Inferior parietal cortex (tissue), 1 donor: ENCODE measurements around the gene GCDH.
A peak's percentile ranks its signal among the peaks of the same experiment; 100 is the strongest.
"Not testable (repeated sequence)": the region's sequence is repeated elsewhere in the genome, so short reads cannot be mapped to it uniquely, and the experiment has no call there.

Source experiments
- DNase-seq: peaks from one replicate; pipeline ENCODE4 v3.0.0-alpha.2; 2016; ENCODE audit errors: extremely low spot score

GCDH gene

DNA sequence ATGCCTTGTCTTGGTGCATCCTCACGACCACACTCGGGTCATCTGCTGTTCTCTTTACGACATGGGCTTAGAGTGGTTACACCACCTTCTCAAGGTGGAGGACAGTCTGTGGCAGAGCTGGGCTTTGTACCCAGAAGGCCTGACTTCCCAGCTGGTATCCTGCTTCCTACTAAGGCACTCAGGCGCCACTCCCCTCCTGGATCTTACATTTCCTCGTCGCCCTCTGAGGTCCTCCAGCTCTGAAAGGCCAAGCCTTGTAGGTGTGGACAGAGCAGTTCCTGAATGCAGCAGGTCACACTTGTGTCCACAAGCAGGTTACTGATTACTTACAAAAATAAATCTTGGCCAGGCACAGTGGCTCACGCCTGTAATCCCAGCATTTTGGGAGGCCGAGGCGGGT lies 16.2 kb downstream of the GCDH start:
- no peak for DNase-seq

DNA sequence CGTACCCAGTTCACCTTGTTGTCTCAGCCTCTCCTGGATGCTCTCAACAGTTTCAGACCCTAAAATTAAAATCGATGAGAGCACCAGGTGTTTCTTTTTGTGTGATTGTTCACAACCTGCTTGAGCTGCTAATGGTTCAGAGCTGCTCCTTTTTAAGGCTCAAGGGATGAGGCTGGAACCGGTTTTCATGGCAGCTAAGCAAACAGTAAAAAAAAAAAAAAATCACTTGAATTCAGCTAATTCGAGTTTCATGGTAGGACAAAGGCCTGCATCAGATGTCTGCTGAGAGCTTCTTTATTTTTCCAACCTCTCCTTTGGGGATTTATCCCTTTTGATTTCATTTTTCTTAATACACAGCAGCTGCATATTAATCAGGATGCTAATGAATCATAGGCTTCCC lies 21.6 kb downstream of the GCDH start:
- no peak for DNase-seq

DNA sequence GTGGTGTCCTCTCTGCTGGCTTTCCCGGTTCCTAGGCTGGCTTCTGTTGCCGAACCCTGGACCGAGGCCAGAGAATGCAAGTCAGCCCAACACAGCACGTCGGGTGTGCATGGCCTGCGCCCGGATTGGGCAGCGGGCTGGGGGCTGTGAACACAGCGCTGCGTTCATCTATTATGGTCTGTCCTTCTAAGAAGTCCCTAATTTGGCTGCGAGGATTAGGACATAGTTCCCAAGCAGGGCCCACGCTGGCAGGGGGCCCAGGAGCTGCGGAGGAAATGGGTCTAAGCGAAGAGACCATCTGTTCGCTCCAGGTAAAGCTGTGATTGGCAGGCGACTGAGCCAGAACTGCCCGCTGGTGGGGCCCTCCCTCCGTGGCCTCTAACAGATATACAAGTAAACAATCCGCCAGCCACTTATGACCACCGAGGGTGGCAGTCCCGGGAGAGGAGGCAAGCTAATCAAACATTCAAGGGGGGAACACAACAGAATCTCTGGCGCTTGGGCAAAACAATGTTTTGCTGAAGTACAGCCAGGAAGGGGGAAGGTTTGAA lies 22.1 kb downstream of the GCDH start:
- DNase-seq = peak; percentile 60

DNA sequence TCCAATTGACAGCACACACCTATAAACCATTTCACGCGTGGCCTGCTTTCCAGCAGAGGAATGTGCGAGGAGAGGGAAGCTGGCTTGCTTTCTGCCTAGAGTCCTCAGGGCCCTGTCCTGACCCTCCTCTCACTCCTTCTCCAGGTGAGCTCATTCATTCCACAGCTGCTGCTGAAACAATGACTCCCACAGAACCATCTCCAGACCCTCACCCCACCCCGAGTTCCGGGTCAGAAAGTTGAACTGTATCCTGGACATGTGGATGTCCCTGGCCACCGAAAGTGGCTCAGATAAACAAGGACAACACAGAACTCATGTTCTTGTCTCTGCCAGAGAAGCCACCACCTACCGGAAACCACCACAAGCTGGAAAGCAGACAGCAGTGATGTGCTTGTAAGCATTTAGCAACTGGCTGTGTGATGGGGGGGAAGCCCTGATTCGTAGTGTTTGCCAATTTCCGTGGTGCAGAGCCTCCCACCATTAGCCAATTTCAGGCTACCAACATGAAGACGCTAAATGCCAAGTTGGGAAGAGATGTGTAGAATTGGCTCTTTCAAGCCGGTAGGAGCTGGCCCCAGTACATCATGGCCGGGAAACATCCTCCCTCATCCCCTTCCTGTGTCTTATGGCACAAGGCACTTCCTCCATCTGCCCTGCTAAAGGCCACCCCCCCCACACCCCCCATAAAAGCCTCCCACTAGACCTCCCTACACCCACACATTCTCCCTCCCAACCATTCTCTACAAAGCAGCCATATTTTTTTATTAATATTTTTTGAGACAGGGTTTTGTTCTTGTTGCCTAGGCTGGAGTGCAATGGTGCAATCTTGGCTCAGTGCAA lies 23.1 kb downstream of the GCDH start:
- no peak for DNase-seq

DNA sequence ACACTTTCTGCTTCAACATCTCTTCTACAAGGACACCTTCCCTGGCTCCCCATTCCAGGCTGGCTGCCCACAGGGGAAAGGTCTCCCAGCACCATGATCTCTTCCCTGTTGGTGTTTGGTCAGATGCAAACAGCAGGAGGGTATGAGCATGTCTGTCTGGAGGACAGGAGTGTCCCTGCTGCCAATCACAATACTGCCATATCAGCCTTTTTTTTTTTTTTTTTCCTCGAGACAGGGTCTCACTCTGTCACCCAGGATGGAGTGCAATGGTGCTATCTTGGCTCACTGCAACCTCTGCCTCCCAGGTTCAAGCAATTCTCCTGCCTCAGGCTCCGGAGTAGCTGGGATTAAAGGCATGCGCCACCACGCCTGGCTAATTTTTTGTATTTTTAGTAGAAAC lies 24.9 kb downstream of the GCDH start:
- not testable (repeated sequence) for DNase-seq

DNA sequence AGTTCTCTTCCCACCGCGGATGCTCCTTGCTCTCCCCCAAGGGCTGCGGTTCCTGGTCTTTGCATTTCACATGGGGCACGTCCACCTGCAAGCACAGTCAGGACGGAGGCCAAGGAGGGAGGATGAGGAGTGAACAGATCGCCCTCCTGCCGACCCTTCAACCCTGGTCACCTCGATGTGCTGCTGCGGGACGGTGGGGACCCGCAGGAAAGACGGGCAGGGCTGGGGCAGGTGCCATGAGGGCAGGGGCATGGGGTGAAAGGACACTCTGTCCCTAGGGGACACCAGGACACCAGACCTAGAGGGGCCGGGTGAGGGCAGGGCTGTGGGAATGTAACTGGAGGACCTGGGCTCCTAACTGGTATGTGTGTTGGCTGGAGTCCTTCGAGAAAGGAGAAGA lies 27.3 kb downstream of the GCDH start:
- DNase-seq = no peak

DNA sequence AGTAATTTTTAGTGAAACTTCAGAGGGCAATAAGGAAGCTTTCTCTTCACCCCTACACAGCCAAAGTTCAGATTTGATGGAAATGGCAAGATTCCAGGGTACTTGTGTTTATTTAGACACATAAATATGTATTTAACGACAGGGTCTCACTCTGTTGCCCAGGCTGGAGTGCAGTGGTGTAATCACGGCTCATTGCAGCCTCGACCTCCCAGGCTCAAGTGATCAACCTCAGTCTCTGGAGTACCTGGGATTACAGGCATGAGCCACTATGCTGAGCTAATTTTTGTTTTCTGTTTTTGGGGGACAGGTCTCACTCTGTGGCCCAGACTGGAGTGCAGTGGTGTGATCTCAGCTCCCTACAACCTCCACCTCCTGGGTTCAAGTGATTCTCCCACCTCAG lies 30.1 kb downstream of the GCDH start:
- DNase-seq = no peak

DNA sequence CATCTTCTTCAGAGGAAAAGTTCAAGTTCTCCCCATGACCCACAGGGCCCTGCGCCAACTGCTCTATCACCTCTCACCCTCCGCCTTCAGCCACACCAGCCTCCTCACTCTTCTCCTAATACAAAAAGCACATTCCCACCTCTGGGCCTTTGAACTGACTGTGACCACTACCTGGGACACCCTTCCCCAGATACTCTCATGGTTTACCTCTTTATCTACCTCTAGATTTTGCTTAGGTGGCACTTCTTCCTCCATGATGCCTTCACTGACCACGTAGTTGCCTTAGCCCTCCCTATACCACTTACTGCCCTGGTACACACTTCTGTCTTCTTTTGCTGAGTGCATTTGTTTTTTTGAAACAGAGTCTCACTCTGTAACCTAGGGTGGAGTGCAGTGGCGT lies 32.0 kb downstream of the GCDH start:
- DNase-seq = no peak

DNA sequence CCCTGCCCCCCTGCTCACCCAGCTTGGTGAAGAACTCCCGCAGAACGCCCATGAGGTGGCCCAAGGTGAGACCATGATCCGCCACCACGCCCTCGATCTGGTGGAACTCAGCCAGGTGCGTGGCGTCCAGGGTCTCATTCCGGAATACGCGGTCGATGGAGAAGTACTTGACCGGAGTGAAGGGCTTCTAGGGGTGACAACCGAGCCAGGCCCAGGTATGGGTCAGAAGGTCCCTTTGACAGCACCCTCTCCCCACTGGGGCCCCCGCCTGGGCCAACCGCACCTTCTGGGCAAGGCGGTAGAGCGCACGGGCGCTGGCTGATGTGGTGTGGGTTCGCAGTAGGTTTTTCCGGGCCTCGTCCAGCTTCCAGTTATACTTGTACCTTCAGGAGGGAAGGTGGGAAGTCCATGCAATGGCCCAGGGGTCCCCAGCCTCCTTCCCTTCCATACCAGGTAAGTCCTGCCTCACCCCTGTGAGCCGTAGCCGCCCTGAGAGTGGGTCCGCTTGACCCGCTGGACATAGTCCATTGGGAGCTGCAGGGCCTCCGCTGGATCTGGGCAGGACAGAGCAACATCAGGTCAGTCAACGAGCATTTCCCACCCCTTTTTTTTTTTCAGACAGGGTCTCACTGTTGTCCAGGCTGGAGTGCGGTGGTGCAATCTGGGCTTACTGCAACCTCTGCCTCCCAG lies 33.8 kb downstream of the GCDH start:
- DNase-seq = no peak

DNA sequence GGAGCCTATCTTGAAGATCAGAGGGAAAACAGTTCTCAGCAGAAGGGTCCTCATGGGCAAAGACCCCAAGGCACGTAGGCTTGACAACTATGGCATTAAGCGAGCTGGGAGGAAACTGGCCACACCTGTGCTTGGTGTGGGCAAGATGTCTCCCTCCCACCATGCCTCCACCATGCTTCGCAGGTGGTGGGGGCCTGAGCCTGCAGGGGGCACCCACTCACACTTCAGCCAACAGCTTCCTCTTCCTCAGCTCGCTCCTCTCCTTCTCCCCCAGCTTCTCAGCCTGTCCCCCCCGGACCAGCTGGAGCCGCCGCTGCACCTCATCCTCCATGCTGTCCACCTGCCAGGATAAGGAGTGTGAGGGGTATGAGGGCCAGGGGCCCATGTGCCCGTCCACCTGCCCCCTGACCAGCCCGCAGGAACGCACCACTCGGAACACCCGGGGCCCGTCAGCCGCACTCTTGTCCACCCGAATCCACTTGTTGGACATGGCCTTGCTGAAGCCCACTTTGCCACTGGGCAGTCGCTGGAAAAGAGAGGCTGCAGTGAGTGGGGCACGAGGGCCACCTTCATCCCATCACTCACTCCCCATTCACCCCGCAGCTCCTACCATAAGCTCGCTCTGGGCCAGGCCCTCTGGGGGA lies 39.2 kb downstream of the GCDH start:
- no peak for DNase-seq

DNA sequence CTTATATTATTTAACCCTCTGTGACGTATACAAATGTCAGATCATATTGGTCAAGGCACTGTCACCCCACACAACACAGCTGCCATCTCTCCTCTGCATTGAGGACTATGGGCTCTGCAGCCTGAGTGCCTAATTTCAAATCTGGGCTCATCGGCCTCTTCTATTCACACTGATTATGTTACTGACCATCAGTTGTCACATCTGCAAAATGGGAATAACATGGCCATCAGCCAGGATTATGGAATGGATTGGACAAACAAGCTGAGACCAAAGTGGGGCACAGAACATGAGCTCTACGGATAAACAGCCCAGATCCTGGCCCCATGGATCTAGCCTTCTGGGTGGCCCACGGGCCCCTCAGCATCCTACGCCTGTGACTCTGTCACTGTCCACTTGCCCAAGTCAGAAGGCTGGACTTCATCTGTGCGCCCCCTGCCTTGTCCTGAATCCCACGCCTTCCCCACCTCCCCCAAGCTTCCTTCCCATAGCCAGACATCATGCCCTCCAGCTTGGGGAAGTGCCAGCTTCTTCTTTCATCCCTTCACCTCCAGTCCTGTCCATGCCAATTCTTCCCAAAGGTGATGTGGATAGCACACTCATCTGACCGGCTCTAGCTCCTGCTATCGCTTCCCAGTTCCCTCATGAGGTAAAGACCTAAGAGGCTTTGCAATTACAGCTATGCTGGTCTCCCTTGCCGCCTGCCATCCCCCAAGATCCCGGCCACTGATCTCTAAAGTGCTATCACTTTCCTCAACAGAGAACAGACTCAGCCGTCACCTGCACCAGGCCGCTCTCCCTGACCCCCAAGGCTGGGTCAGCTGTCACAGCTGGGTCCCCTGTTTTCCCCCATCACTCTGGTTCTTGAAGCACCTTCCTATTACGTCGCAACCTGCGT lies 41.7 kb downstream of the GCDH start:
- no peak for DNase-seq

DNA sequence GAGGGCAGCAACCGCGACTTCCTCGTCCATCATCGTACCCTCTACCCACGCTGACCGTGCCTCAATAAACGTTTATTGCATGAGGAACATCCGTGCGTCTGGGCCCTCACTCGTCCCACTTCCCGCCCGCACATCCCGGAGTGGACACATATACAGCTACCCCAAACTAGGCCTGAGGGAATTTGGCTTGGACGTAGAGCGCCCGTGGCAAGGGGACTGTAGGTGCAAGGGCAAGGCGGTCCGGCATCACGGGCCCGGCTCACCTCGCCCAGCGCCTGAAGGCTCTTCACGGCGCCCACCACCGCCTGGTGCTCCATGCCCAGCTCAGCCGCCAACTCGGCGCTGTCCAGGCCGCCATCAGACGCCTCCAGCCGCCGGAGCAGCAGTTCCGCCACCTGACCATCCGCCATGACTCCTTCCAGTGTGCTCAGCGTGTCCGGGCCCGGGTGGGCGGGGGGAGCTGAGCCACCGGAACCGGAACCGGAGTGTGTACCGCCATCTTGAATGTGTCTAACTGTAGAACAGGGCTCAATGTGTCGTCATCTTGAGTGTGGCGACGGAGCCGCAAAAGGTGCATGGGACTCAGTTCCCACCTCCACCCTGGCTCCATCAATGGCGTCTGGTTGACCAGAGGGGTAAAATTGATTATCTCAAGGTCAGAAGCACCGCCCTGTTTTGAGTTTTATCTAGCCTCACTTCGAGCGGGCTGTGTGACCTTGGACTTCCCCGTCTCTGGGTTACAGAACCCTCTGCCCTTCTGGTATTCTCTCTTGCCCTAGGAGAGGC lies 42.5 kb downstream of the GCDH start, which contains the start of gene FARSA:
FARSA (minus strand) TSS at position 425 of the 786 bp plus-strand sequence; CDS start at position 410, 15 bp downstream.
- DNase-seq = peak; percentile 96

DNA sequence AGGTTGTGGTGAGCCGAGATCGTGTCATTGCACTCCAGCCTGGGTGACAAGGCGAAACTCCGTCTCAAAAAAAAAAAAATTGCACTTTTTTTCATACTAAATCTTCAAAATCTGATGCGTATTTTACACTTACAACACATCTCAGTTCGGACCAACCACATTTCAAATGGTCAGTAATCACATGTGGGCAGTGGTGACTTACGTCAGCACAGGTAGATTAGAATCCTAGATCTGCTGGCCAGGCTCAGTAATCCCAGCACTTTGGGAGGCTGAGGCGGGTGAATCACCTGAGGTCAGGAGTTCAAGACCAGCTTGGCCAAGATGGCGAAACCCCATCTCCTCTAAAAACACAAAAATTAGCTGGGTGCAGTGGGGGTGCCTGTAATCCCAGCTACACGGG lies 44.1 kb downstream of the GCDH start:
- DNase-seq = no peak

DNA sequence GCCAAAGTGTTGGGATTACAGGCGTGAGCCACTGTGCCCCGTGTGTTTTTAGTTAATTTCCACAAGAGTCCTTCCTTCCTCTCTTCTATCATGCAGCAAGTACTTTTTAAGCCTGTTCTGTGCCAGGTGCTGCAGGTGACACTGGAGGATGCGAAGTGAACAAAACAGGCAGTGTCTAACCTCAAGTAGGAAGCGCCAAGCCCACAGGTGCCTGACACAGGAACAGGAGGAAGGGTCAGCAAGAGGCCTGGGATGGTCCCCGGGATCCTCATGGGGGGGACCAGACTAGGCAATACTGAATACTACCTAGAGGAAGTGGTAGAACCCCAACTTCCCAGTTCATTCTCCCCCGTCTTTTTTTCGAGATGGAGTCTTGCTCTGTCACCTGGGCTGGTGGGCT lies 45.6 kb downstream of the GCDH start:
- DNase-seq = no peak

DNA sequence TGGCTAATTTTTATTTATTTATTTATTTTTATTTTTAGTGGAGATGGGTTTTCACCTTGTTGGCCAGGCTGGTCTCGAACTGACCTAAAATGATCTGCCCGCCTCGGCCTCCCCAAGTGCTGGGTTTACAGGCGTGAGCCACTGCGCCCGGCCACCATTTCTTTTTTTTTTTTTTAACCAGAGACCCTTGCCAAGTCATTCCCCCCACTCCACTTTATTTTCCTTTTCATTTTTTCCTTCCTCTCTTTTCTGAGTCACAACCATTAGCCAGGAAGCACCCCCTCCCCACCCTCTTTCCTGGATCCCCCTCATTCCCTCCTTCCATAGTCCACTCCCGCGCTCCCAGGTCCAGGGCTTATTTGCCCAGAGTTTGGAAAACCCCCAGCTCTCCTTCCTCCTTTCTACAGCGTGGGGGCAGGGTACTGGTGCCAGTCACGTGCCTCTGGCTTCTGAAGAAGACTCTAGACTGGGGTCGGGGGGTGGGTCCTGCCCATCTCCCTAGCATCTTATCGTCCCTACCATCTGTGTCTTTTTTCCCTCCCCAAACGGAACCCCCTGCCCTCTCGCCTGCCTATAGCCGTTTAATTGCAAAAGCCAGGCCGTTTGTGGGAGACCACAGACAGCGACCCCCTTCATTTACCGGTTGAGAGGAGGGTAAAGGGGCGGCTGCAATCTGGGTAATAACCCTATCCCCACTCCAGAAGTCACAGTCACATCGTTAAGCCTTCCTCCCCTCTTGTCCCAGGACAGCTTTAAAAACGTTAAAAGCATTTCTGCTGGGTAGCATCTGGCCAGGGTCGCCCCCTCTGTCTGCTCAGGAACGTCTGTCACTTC lies 46.4 kb downstream of the GCDH start:
- no peak for DNase-seq

DNA sequence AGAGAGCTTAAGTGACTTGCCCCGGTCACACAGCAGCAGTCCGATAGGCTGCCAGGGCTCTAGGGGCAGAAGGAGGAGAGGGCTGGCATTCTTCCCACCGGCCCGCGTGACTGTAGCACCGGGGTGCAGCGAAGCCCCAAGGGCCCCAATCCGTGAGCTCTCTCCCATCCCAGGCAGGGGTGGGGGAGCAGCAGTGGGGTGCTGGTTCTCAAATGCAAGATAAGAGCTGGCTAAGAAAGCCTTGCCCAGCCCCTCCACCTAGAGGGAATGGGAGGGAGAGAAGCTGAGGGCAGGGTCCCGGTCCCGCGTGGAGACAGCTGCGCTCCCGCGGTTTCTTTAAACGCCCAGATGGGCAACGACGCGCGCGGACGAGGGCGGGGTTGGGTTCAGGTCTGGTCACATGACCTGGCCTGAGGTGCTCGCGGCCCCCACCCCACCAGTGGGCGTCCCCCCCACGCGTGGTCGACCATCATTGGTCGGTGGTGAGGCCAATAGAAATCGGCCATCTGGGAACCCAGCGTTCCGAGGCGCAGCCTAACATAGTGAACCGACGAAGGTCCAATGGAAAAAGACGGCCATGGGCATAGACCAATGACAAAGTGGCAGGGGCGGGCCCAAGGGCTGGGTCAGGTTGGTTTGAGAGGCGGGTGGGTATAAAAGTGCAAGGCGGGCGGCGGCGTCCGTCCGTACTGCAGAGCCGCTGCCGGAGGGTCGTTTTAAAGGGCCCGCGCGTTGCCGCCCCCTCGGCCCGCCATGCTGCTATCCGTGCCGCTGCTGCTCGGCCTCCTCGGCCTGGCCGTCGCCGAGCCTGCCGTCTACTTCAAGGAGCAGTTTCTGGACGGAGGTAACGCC lies 47.2 kb downstream of the GCDH start, which contains the start of gene CALR:
CALR (plus strand) TSS at position 683 of the 852 bp plus-strand sequence; CDS start at position 754, 71 bp downstream.
- peak; percentile 100 for DNase-seq

DNA sequence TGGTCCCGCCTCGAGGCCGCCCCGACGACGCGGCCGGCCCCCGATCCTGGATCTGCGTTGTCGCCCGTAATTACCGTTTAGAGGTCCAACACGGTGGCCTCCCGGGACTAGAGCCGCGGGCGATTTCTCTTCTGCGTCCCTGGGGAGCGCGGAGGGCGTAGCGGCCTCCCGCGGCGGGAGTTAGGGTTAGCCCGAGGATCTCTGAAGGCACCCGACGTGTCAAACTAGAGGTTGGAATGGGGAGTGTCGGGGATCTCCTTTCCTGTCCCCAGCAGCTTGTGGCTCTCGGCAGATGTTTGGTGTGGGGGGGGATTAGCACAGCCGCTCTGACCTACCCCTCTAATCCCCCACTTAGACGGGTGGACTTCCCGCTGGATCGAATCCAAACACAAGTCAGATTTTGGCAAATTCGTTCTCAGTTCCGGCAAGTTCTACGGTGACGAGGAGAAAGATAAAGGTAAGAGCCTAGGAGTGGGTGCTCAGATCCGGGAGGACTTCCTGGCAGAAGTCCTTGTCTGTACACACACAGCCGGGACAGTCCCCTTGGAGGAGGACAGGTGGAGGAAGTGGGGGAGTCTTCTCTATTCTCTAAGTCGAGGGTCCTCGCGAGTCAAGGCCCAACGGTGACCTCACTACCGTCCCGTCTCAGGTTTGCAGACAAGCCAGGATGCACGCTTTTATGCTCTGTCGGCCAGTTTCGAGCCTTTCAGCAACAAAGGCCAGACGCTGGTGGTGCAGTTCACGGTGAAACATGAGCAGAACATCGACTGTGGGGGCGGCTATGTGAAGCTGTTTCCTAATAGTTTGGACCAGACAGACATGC lies 48.0 kb downstream of the GCDH start:
- DNase-seq = no peak

DNA sequence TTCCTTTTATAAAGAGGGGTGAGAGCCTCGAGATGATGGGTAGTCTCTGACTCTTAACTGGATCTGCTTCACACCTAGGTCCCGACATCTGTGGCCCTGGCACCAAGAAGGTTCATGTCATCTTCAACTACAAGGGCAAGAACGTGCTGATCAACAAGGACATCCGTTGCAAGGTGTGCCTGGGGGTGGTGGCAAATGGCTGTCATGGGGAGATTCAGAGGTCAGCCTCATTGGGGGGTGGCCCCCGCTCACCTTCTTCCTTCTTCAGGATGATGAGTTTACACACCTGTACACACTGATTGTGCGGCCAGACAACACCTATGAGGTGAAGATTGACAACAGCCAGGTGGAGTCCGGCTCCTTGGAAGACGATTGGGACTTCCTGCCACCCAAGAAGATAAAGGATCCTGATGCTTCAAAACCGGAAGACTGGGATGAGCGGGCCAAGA lies 49.0 kb downstream of the GCDH start:
- DNase-seq = no peak
